ENCODE data around the gene CYP4V2.

CYP4V2 gene

GRCh38 chr4:186191200-186192065 is at the start of gene CYP4V2:
Gene CYP4V2, plus strand, starts transcription at chr4:186191567. Its CDS starts 257 bp downstream, at chr4:186191824.
- TF ChIP-seq GATA2 (IDR thresholded peaks at IDR 0.05; ENCODE audit: low read depth, low read length) (no peak), GATA3 (IDR thresholded peaks at IDR 0.05; ENCODE audit: low read depth, low read length) (no peak)

DNA sequence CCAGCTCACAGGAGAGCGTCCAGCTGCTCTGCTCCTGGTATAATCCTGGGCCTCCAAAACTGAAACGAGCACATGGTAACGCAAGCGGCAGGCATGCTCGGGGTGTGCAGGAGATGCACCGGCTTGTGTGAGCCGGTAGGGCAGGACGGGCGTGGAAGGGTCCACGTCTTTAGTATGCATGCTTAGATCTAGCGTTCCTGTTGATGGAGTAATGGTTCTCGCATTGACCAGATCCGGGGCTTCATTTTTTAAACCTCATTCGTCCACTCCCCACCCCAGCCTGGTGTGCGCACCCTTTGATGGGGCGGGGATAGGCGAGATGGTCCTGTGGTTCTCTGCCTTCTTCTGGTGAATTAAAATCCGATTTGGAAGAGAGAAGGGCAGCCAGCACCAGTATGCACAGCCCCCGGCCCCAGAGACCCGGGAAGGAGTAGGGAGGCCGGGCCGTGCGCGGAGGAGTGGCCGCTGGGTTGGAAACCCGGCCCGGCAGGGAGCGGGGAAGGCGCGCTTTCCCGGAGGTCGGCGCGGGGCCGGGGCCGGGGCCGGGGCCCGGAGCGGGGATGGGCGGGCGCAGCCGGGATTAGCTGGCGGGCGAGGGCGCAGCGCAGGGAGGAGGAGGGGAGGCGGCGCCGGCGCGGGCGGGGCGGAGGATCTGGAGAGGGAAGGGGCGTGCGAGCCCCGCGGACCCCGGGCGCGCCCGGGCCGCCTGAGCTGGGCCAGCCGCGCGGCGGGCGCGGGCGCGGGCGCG is 47.0 kb upstream of the CYP4V2 start:
- TF ChIP-seq GATA2 (IDR thresholded peaks at IDR 0.05; ENCODE audit: low read depth, low read length) (no peak), GATA3 (IDR thresholded peaks at IDR 0.05; ENCODE audit: low read depth, low read length) (no peak)

GRCh38 chr4:186144946-186145569 is 46.3 kb upstream of the CYP4V2 start:
- peak; percentile 88 for TF ChIP-seq GATA2 (IDR thresholded peaks at IDR 0.05; ENCODE audit: low read depth, low read length)
- no peak for TF ChIP-seq GATA3 (IDR thresholded peaks at IDR 0.05; ENCODE audit: low read depth, low read length)

DNA sequence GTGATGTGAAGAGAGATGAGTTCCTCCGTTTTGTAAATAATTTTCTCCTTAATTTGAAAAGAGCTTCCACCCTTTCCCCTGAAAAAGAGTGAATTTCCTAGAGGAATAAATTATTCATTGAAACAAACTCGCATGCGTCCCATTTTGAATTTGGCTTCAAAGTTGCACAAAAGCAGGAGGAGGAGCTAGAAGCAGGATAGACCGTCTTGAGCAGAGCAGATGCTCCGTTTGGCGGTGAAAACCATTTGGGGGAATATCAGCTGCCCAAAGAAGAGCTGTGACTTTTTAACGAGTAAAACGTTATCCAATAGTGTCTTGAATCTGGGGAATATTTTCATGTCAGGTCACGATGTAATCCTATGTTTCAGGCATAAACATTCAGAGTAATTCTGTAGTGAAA is 44.9 kb upstream of the CYP4V2 start:
- no peak for TF ChIP-seq GATA3 (IDR thresholded peaks at IDR 0.05; ENCODE audit: low read depth, low read length)
- TF ChIP-seq GATA2 (IDR thresholded peaks at IDR 0.05; ENCODE audit: low read depth, low read length): no peak

- no peak for TF ChIP-seq GATA2 (IDR thresholded peaks at IDR 0.05; ENCODE audit: low read depth, low read length)
- no peak for TF ChIP-seq GATA3 (IDR thresholded peaks at IDR 0.05; ENCODE audit: low read depth, low read length)
These were observed 42.9 kb upstream of the CYP4V2 start for GRCh38 chr4:186148336-186148975.

- TF ChIP-seq GATA2 (IDR thresholded peaks at IDR 0.05; ENCODE audit: low read depth, low read length): no peak
- TF ChIP-seq GATA3 (IDR thresholded peaks at IDR 0.05; ENCODE audit: low read depth, low read length): no peak
These were observed 41.5 kb upstream of the CYP4V2 start for GRCh38 chr4:186149872-186150271.

- no peak for TF ChIP-seq GATA2 (IDR thresholded peaks at IDR 0.05; ENCODE audit: low read depth, low read length)
- TF ChIP-seq GATA3 (IDR thresholded peaks at IDR 0.05; ENCODE audit: low read depth, low read length): no peak
These were observed 40.4 kb upstream of the CYP4V2 start for GRCh38 chr4:186150926-186151325.

- TF ChIP-seq GATA3 (IDR thresholded peaks at IDR 0.05; ENCODE audit: low read depth, low read length): no peak
- no peak for TF ChIP-seq GATA2 (IDR thresholded peaks at IDR 0.05; ENCODE audit: low read depth, low read length)
These were observed 39.9 kb upstream of the CYP4V2 start for GRCh38 chr4:186151499-186151898.

DNA sequence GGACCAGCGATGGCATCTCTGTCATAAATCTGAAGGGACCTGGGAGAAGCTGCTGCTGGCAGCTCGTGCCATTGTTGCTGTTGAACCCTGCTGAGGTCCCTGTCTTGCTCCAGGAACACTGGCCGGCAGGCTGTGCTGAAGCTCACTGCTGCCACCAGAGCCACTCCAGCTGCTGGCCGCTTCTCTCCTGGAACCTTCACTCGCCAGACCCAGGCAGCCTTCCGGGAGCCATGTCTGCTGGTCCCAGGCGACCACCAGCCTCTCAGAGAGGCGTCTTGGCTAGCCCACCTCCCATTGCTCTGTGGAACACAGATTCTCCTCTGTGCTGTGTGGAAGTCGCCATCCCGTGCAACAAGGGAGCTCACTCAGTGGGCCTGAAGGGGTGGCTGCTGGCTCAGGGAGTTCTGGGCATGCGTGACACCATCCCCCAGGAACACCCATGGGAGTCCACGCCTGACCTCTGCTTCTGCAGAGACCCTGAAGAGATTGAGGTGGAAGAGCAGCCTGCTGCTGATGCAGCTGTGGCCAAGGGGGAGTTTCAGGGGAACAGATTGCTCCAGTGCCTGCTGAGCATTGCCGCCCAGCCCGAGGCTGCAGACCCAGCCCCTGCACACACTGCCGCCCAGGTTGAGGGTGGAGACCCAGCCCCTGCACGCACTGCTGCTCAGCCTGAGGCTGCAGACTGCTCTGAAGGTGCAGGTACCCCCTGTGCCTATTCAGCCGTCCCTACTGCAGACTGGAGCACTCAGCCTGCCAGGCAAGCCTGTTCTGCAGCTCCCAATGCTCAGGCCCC is 33.1 kb upstream of the CYP4V2 start:
- no peak for TF ChIP-seq GATA2 (IDR thresholded peaks at IDR 0.05; ENCODE audit: low read depth, low read length)
- no peak for TF ChIP-seq GATA3 (IDR thresholded peaks at IDR 0.05; ENCODE audit: low read depth, low read length)

- TF ChIP-seq GATA2 (IDR thresholded peaks at IDR 0.05; ENCODE audit: low read depth, low read length): no peak
These were observed 32.4 kb upstream of the CYP4V2 start for GRCh38 chr4:186158966-186159365.

GRCh38 chr4:186159613-186160012 is 31.8 kb upstream of the CYP4V2 start:
- TF ChIP-seq GATA3 (IDR thresholded peaks at IDR 0.05; ENCODE audit: low read depth, low read length) (no peak), GATA2 (IDR thresholded peaks at IDR 0.05; ENCODE audit: low read depth, low read length) (no peak)

DNA sequence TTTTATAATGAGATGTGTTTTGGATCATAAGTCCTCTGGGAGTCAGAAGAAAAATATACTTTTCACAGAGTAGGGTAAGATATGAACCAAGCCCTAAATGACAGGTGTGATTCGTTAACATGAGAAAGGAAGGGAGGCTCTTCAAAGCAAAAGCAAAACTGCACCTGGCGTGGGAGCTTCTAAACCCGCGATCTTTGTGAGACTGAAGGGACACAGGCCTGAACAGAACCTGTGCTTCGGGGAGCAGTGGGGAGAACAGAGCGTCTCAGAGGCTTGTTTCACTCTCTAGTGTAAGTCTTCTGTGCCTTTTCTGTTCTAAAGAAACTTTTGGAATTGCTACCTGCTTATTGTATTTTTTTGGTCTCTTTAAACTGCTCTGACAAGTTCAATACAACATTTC is 30.2 kb upstream of the CYP4V2 start:
- no peak for TF ChIP-seq GATA2 (IDR thresholded peaks at IDR 0.05; ENCODE audit: low read depth, low read length)

GRCh38 chr4:186166852-186167512 is 24.4 kb upstream of the CYP4V2 start:
- no peak for TF ChIP-seq GATA2 (IDR thresholded peaks at IDR 0.05; ENCODE audit: low read depth, low read length)
- TF ChIP-seq GATA3 (IDR thresholded peaks at IDR 0.05; ENCODE audit: low read depth, low read length): no peak

Measured in SH-SY5Y (cell line).